SKM-1 (cell line): ENCODE results near the gene ANP32E.
"Not testable (repeated sequence)": the region's sequence is repeated elsewhere in the genome, so short reads cannot be mapped to it uniquely, and the experiment has no call there.

Source experiments
- DNase-seq: peaks from one replicate; lab custom pipeline; 2025; ENCODE audit not compliant: unreplicated experiment; lab: John Stamatoyannopoulos, UW

The ANP32E gene

DNA sequence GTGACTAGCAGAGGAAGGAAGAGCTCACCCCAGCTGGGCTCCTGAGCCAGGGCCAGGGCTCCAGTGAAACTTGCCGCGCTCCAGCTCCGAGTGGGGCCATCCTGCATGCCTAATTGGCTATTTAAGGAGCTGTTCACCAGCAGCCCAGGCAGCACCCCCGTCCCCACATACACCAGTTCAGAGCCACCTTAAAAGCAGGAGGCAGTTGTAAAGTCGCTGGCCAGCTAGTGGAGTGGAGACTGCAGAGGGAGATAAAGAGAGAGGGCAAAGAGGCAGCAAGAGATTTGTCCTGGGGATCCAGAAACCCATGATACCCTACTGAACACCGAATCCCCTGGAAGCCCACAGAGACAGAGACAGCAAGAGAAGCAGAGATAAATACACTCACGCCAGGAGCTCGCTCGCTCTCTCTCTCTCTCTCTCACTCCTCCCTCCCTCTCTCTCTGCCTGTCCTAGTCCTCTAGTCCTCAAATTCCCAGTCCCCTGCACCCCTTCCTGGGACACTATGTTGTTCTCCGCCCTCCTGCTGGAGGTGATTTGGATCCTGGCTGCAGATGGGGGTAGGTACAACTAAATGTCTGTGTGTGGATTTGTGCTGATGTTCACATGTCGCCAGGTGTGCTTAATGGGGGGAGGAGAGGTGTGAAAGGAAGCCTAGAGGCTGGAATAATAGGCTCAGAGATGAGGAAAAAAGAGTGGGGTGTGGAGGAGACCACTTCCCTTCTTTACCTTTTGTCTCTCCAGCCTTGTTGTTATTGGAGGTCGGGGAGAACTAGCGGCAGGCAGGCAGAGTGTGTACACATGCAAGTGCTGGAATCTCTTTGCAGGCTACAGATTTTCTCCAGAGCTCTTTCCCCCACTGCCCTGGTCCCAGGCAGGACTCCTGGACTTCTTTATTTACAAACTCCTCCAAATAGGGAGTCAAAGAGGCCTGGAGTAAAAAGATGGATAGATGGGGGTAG lies 22.0 kb upstream of the ANP32E start, which contains the start of gene CA14:
Gene CA14, plus strand, starts transcription at position 151 of the 962 bp plus-strand sequence. Its CDS starts 355 bp downstream, at position 506.
- DNase-seq = no peak

DNA sequence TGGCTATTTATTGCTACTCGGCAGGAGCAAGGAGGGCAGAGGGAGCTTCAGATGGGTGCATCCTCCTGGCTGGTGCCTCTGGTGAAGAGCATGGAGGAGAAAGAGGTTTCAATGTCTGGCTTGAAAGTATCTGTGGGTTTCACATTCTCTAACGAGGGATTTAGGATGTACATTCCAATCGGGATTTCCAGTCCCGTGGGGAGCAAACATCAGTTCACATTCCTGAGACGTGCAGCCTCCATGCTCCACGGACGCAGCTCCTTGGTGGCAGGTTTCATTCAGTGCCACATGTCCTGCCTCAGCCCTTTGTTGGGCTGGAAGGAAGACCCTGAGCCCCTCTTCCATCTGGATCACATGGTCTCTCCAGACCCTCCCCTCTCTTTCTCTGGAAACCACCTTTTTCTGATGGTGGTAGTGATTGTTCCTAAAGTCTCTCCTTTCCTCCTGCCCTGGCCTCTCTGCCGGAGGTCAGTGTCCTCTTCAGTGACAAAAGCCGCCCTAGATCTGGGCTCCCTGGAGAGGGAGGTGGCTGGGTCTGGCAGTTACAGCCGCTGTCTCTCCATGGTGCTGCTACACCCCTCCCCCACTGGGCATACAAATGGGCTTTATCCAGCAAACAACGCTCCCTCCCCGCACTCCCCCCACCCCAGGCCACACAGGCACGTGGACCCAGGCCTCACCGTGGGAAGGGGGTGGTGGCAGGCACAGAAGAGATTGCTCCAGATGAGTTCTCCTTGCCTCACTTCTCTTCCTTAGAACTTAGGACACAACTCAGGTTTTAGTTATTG lies 20.8 kb upstream of the ANP32E start:
- DNase-seq = no peak

DNA sequence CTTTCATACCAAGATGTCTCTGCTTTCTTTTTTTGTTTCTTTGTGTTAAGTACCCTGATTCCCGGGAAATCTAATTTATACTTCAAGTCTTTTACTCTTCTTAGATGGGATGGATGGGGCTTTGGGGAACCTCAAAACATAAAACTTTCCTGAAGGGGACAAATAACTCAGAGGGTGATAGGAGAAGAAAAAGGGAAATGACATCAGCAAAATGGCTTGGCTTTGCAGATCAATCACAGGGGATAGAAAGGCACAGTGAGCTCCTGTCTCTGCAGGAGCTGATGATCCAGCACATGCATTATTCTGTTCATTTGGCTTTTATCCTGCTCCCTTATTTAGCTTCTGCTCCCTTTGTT lies 20.3 kb upstream of the ANP32E start:
- no peak for DNase-seq

DNA sequence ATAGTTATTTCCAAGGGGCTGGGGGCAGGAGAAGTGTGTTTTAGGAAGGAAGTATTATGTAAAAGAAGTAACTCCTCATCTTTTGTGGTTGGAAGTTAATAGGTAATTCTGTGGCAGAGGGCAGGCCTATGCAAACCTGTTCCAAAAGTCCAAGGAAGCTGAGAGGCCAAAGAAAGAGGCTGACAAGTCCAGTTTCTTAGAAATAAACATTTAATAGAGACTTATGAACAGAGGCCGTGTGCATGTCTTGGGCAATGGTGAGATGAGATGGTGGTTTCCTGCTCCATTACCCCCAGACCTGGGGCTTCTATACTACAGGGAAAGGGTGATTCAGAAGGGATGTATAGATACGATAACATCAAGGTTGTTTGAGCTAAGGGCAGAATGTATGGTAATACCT lies 14.0 kb upstream of the ANP32E start:
- no peak for DNase-seq

DNA sequence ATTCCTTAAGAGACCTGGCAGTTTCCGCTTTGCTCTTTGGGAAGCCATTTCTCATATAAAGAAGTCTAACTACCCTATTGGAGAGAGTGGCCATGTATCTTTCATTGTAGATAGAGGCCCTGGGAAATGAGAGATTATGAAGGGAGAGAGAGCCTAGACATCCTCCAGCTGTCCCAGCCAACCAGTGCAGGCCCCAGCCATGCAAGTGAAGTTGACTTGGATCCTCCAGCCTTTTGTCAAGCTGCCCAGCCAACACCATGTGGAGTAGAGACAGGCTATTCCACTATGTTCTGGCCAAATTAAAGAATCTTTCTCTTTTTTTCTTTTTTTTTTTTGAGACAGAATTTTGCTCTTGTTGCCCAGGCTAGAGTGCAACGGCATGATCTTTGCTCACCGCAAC lies 7.1 kb upstream of the ANP32E start:
- DNase-seq = no peak

DNA sequence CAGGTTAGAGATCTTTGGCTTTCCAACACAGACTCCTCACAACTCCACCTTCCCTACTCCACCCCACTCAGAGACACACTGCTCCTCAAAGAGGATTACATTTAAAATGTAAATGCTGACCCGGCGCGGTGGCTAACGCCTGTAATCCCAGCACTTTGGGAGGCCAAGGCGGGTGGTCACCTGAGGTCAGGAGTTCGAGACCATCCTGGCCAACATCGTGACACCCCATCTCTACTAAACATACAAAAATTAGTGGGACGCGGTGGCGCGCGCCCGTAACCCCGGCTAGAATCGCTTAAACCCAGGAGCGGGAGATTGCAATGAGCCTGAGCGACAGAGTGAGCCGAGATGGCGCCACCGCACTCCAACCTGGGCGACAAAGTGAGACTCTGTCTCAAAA lies 1.8 kb upstream of the ANP32E start:
- DNase-seq = no peak

DNA sequence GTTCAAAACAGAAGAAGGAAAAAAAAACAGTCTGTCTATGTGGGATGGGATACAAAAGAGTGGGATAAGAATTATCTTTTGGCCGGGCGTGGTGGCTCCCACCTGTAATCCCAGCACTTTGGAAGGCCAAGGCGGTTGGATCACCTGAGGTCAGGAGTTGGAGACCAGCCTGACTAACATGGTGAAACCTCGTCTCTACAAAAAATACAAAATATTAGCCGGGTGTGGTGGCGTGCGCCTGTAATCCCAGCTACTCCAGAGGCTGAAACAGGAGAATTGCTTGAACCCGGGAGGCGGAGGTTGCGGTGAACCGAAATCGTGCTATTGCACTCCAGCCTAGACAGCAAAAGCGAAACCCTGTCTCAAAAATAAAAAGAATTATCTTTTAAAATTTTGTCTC lies 1.3 kb upstream of the ANP32E start:
- DNase-seq = not testable (repeated sequence)

DNA sequence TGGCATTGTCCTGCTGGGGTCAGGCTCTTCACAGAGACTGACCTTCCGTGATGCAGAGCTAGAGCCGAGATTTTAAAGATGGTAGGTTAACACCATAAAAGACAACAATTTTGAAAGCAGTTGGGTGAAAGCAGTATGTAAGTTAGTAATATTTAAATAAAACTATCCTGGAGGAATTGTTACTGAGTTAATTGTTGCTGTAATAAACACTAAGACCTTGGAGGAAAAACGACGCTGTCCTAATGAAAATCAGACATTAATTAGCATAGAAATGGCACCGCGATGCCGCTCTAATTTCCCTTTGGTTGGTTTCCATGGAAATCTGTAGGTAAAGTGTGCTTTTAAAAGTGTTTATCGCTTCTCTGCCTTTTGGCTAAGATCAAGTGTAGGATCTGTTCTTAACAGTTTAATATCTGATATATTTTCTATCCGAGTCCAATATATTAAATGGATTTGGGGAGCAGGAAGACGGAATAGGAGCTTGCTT lies 745 bp upstream of the ANP32E start:
- no peak for DNase-seq

DNA sequence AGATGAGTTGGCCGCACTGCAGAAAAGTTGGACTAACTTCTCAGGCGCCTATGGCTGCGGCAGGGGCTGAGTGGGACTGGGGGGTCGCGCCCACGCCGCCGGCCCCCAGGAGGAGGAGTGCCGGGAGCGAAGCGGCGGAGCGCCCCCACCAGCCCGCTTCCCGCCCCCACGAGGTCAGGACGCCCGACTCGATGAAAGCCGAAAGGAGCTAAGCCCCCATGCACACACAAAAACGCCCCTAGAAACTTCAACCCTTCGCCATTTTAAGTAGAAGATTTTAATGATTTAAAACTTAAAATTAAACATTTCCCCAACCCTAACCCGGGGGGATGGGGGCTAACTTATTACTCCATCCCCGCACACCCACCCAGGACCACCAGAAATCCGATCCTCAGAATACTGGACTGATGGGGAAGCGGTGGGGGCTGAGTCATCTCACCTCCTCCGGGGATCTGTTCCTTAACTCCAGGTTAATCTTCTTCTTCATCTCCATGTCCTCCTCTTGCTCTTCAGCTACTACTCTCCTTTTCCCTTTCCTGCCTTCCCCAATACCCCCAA lies 539 bp downstream of the ANP32E start:
- DNase-seq = peak; percentile 33

DNA sequence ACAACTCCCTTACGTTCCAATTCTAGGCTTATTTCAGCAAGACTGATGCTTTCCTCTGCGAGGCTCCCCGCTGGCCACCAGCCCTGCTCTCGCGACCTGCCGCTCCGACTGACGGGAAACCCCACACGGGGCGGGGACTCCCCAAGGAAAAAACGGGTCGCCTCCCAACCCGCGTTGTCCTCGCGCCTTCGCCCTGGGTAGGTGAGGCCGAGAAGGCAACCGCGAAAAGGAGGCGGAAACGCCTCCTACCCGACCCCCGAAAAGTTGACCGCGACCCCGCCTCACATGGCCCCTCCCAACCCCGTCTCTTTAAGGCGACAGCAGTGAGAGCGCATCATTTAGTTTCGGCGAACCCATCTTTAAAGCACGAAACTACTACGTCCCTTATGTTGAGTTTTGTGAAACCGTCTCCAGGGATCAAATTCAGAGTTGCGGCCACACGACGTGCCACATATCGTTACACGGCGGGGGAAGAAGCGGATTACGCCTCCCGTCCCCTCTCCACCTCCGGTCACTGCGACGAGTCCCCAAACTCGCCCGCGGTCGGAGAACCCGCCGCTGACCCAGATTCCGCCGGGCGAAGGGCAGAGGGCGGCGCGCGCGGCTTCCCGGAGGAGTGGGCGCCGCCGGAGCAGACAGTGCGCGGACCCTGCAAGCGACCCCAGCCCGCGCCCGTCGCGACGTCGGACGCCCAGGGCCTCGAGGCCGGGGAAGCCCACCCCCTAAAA lies 1.2 kb downstream of the ANP32E start:
- peak; percentile 79 for DNase-seq

DNA sequence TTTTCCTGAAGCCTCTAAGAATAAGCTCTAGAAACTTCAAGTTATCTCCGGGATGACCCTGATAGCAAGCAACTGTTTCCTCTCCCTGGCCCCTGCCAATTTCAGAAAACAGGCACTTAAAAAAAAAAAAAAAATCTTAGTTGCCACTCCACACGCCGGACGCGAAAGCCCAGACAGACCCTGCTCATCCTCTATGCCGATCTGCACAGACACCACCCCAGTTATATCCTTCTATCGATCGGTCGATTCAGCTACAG lies 1.7 kb downstream of the ANP32E start:
- no peak for DNase-seq

DNA sequence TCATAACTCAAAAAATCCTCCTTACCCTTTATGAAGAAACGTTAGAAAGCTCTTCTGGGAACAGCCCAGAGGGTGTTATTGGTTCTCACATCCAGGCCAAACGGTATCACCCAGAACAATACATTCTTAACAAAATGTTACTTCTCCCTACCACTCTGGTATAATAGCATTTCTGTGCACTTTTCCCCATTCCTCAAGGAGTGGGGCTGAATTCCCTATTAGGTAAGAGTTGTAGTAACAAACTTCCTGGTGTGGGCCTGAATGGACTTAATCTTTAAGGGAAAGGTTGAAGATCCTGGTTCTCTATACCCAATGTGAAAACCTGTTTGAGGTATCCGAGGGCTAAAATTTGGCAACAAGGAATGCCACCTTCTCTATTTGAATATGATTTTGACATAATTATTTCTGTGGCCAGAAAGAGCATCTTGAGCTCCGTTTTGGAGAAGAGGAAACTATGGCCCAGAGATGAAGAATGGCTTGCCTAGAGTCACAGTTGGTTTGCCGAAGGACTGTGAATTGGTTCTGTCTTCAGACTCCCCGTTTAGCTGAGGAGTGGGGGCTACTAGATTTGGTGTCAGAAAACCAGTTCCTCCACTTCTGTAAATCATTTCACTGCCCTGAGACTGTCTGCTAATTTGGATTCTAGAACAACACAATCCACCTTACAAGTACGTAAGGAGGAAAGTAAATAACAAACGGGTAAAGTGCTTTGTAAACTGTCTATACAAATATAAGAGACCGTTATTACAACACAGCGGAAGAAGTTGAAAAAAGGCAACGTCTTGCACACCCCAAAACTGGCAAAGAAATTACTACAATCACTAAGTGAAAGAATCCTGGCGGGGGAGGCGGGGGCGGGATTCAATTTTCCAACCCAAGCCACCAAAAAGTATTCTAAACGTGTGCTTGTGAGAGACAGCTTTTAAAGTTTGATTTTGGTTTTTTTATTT lies 2.3 kb downstream of the ANP32E start:
- no peak for DNase-seq

DNA sequence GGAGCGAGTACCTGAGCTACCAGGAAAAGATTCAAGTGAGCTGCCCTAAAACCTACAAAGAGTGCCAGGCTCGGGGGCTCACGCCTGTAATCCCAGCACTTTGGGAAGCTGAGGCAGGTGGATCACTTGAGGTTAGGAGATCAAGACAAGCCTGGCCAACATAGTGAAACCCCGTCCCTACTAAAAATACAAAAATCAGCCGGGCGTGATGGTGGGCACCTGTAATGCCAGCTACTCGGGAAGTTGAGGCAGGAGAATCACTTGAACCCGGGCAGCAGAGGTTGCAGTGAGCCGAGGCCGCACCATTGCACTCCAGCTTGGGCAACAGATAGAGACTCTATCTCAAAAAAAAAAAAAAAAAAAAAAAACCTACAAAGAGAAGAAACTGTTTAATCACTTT lies 3.0 kb downstream of the ANP32E start:
- DNase-seq = not testable (repeated sequence)

DNA sequence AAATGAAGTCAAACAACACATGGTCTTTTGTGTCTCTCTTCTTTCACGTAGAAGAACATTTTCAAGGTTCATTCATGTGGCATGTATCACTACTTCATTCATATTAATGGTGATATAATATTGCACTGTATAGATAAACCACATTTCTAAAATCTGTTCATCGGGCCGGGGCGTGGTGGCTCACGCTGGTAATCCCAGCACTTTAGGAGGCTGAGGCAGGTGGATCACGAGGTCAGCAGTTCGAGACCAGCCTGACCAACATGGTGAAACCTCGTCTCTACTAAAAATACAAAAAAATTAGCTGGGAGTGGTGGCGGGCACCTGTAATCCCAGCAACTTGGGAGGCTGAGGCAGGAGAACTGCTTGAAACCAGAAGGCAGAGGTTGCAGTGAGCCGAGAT lies 7.7 kb downstream of the ANP32E start:
- not testable (repeated sequence) for DNase-seq

DNA sequence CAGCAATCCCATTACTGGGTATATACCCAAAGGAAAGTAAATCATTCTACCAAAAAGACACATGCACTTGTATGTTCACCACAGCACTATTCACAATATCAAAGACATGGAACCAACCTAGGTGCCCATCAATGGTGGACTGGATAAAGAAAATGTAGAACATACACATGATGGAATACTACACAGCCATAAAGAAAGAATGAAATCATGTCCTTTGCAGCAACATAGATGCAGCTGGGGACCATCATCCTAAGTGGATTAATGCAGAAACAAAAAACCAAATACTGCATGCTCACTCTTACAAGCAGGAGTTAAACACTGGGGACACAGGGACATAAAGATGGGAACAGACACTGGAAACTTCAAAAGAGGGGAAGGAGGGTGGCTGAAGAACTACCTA lies 8.7 kb downstream of the ANP32E start:
- DNase-seq = no peak

DNA sequence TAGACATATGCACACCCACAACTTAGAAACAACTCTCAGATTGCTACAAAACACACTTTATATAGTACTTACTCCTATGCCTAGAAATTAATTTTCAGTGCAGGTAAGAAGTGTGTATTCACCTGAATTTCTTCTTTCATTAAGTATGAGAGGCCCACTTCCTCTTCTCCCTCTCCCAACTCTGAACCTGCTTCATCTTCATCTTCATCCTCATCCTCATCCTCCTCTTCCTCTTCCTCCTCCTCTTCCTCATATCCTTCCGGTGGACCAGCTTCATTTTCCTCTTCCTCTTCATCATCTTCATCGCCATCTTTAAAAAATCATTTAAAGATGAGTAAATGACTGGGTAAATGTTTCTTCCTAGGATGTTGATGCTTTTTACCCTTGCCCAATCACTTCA lies 9.4 kb downstream of the ANP32E start:
- no peak for DNase-seq

DNA sequence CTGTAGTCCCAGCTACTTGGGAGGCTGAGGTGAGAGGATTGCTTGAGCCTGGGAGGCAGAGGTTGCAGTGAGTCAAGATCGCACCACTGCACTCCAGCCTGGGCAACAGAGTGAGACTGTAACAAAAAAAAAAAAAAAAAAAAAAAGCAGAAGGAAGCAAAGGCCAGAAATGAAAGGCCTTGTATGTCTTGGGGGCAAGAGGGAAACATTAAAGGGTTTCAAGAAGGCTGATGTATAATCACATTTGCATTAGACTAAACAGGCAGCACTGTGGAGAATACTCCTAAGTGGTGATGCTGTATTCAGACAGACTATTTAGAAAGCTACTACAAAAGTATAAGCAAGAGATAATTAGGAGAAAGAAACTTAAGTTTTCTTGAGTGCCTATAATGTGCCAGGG lies 10.4 kb downstream of the ANP32E start:
- DNase-seq = no peak

DNA sequence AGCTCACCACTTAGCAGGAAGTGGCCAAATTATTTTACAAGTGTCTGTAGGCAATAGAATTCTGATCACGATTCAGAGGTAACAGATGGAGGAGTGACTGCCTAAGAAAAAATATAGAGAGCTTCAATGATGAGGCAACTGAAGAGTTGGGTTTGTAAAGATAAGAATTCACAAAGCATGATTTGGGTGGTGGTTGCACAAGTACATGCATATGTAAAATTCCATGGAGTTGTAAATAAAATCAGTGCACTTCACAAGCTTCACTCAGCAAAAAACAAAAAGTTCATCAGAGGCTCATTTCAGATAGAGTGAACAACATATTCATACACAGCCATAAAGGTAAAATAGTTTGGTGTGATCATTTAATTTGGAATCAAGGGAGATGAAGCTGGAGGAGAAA lies 10.9 kb downstream of the ANP32E start:
- no peak for DNase-seq

DNA sequence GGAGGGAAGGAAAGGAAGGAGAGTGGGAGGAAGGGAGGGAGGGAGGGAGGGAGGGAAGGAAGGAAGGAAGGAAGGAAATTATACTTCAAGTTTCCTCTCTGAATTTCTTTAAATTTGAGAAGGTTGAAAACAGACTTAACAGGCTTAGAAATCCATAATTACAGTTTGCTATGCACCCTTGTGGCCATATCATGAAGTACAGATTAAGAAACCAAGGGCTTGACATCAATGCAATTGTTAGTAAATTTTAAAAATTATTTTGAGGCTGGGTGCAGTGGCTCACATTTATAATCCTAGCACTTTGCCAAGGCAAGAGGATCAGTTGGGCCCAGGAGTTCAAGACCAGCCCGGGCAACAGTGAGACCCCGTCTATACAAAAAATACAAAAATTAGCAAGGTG lies 14.4 kb downstream of the ANP32E start:
- no peak for DNase-seq

DNA sequence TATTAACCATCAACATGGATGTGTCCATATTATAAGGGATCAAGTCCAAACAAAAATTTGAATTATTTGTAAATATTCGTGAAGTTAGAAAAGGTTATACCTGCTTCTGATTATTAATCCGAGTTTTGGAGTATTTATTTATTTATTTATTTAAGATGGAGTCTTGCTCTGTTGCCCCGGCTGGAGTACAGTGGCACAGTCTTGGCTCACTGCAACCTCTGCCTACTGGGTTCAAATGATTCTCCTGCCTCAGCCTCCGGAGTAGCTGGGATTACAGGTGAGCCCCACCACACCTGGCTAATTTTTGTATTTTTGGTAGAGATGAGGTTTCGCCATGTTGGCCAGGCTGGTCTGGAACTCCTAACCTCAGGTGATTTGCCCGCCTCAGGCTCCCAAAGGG lies 20.1 kb downstream of the ANP32E start:
- not testable (repeated sequence) for DNase-seq
